ENCODE measurements around the gene MCMBP.

DNA sequence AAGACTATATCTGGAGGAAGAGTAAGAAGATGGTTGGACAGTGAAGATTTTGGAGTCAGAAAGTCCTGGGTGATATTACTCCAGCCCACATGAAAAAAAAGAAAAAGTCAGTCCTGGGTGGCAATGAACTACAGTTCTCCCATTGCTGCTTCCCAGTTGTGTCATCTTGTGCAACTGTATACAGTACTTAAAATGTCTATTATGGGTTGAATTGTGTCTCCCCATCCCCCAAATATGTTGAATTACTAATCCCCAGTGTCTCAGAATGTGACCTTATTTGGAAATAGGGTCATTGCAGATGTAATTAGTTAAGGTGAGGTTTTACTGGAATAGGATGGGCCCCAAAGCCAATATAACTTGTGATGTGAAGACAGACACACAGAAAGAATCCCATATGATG is 35.5 kb upstream of the MCMBP start:
- TF ChIP-seq, protein P1, sequence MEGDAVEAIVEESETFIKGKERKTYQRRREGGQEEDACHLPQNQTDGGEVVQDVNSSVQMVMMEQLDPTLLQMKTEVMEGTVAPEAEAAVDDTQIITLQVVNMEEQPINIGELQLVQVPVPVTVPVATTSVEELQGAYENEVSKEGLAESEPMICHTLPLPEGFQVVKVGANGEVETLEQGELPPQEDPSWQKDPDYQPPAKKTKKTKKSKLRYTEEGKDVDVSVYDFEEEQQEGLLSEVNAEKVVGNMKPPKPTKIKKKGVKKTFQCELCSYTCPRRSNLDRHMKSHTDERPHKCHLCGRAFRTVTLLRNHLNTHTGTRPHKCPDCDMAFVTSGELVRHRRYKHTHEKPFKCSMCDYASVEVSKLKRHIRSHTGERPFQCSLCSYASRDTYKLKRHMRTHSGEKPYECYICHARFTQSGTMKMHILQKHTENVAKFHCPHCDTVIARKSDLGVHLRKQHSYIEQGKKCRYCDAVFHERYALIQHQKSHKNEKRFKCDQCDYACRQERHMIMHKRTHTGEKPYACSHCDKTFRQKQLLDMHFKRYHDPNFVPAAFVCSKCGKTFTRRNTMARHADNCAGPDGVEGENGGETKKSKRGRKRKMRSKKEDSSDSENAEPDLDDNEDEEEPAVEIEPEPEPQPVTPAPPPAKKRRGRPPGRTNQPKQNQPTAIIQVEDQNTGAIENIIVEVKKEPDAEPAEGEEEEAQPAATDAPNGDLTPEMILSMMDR (conservative IDR thresholded peaks at IDR 0.05; ENCODE audit: low read length): no peak
- no peak for TF ChIP-seq EZH2phosphoT487 (IDR thresholded peaks at IDR 0.05; ENCODE audit: borderline replicate concordance)
